Endothelial cell of umbilical vein (primary cell): ENCODE measurements around the gene ERMAP.

Experiments
- CTCF ChIP-seq, 2 donors: IDR thresholded peaks; 1 replicate in 1 of 2; 2 replicates in 1 of 2; pipeline ENCODE4 v1.5.1; 2011; ENCODE audit warnings: low read length in 2 of 2, mild to moderate bottlenecking in 2 of 2, moderate library complexity in 2 of 2, control low read depth in 1 of 2, inconsistent platforms in 1 of 2, low read depth in 1 of 2; ENCODE audit not compliant: insufficient read depth in 1 of 2; ENCODE audit errors: extremely low read depth in 1 of 2
- EZH2 ChIP-seq: IDR thresholded peaks from 2 replicates; pipeline ENCODE4 v1.6.1; 2012; ENCODE audit warnings: borderline replicate concordance, low read depth, mild to moderate bottlenecking, moderate library complexity, low read length, inconsistent platforms; ENCODE audit not compliant: severe bottlenecking
- FOS ChIP-seq: IDR thresholded peaks from 2 replicates; pipeline ENCODE4 v1.6.1; 2011; ENCODE audit warnings: mild to moderate bottlenecking, low read length, moderate library complexity, borderline replicate concordance; ENCODE audit not compliant: insufficient read depth
- GATA2 ChIP-seq: IDR thresholded peaks from 2 replicates; pipeline ENCODE4 v1.7.0; 2011; ENCODE audit warnings: low read depth, mild to moderate bottlenecking, moderate library complexity, mixed read lengths, low read length; ENCODE audit not compliant: insufficient read length, insufficient read depth
- JUN ChIP-seq: IDR thresholded peaks from 2 replicates; pipeline ENCODE4 v1.6.1; 2011; ENCODE audit warnings: borderline replicate concordance, low read depth; ENCODE audit not compliant: insufficient read length, insufficient read depth
- MAX ChIP-seq: IDR thresholded peaks from 2 replicates; pipeline ENCODE4 v1.6.1; 2011; ENCODE audit not compliant: insufficient read depth, insufficient read length
- MYC ChIP-seq: IDR thresholded peaks from one replicate; pipeline ENCODE4 v1.6.1; 2011; ENCODE audit warnings: mild to moderate bottlenecking, low read depth, low read length
- POLR2A ChIP-seq: IDR thresholded peaks from 2 replicates; pipeline ENCODE4 v1.6.1; 2012; ENCODE audit warnings: low read depth, mild to moderate bottlenecking, control low read depth, low read length
- POLR2AphosphoS5 ChIP-seq: IDR thresholded peaks from 2 replicates; pipeline ENCODE4 v1.6.1; 2012; ENCODE audit warnings: low read depth, mild to moderate bottlenecking, control low read depth, low read length, moderate library complexity; ENCODE audit not compliant: insufficient read depth

GRCh38 chr1:42776502-42776901 is 40.4 kb upstream of the ERMAP start:
- no peak for TF ChIP-seq POLR2A
- TF ChIP-seq EZH2 = no peak
- TF ChIP-seq POLR2AphosphoS5 = no peak
- TF ChIP-seq CTCF (IDR thresholded peaks at IDR 0.05; ENCODE audit: extremely low read depth in 1 of 2, insufficient read depth in 1 of 2, low read depth in 1 of 2, low read length in 2 of 2) = no peak
- TF ChIP-seq MAX = no peak
- no peak for TF ChIP-seq FOS
- no peak for TF ChIP-seq MYC
- no peak for TF ChIP-seq JUN
- TF ChIP-seq GATA2 = no peak
